GOT3 (cell line): ENCODE data around the gene ROBO2.

Source experiments
- DNase-seq: peaks from one replicate; lab custom pipeline; 2025; ENCODE audit warnings: mixed read lengths; lab: John Stamatoyannopoulos, UW

The ROBO2 gene

DNA sequence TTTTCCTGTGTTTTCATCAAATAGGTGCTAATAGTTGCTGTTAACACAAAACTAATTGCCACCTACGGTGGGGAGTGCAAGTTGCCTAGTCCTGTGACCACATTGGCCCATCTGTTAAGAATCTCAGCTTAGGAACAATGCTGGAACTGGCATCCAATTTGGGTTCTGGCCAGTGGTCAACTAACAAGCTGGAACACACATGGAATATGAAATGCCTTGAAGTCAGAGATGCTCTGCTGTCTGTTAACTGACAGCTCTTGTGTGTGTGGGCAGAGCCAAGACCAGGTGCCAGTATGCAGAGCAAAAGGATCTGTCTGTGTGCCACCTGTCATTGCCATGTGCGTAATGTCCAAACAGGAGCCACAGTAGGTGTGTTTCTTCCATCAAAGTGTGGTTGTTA, 460.8 kb downstream of the ROBO2 start:
- DNase-seq: no peak

- no peak for DNase-seq
These were observed 466.5 kb downstream of the ROBO2 start for GRCh38 chr3:77506384-77506783.

GRCh38 chr3:77513542-77513941, 473.6 kb downstream of the ROBO2 start:
- DNase-seq: no peak

DNA sequence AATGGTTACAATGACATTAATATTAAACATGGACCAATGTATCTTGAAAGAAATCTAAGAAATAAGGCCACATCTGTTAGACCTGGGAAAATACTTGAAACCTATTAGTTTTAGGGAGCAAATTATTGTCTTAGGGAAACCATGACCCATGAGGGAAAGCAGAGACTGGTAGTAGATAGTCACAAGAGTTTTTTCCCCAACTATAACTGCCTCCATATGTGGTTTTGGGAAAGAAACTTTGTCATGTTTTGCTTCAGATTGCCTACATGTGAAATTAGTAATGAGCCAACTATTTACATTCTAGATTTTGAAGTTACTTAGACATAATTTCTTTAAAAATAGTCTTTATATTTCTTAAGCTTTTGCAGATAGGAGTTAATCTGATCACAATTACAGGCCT, 474.9 kb downstream of the ROBO2 start:
- DNase-seq: no peak

DNA sequence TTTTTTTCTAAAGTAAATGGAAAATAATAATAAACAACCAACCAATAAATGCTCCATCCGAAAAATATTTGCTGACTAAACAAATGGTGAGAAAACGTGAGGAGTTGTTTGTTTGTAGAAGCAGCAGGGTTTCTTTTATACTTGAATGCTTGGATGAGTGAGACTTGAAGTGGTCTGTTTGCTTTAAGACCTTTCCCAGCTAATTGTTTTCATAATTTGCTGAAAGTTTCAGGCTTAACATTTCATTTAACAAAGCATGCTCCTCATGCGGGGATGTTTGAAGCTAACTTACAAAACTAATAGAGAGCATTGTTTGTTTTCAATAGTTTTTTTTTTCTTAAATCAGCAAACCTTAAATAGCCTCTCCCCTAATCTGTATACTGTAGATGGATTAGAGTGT, 484.6 kb downstream of the ROBO2 start:
- no peak for DNase-seq

GRCh38 chr3:77524946-77525682, 485.2 kb downstream of the ROBO2 start:
- DNase-seq: no peak

GRCh38 chr3:77526573-77527113, 486.7 kb downstream of the ROBO2 start:
- no peak for DNase-seq

- DNase-seq: no peak
These were observed 489.6 kb downstream of the ROBO2 start for GRCh38 chr3:77529522-77529921.

- no peak for DNase-seq
These were observed 491.0 kb downstream of the ROBO2 start for GRCh38 chr3:77530870-77531269.

- DNase-seq: no peak
These were observed 495.2 kb downstream of the ROBO2 start for GRCh38 chr3:77535116-77535515.

GRCh38 chr3:77536038-77536775, 496.3 kb downstream of the ROBO2 start:
- no peak for DNase-seq

GRCh38 chr3:77539014-77539413, 499.1 kb downstream of the ROBO2 start:
- no peak for DNase-seq

GRCh38 chr3:77539677-77540076, 499.8 kb downstream of the ROBO2 start:
- DNase-seq: no peak

GRCh38 chr3:77541203-77541922, 501.5 kb downstream of the ROBO2 start:
- no peak for DNase-seq

GRCh38 chr3:77546246-77546645, 506.3 kb downstream of the ROBO2 start:
- no peak for DNase-seq

GRCh38 chr3:77549034-77549433, 509.1 kb downstream of the ROBO2 start:
- no peak for DNase-seq

DNA sequence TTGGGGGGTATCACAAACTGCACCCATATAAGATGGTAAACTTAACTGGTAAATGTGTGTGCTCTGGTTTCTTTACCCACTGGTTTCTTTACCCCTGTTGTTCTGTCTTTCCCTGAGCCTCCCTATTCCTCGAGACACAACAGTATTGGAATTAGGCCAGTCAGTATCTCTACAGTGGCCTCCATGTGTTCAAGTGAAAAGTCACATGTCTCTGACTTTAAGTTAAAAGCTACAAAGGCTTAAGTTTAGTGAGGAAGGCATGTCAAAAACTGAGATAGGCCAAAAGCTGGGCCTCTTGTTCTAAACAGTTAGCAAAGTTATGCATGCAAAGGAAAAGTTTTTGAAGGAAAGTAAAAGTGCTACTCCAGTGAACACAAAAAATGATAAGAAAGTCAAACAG, 513.3 kb downstream of the ROBO2 start:
- no peak for DNase-seq

- DNase-seq: no peak
These were observed 522.2 kb downstream of the ROBO2 start for GRCh38 chr3:77562089-77562488.

- DNase-seq: no peak
These were observed 523.1 kb downstream of the ROBO2 start for GRCh38 chr3:77563012-77563411.

- DNase-seq: no peak
These were observed 526.2 kb downstream of the ROBO2 start for GRCh38 chr3:77566055-77566454.

GRCh38 chr3:77571971-77572715, 532.2 kb downstream of the ROBO2 start:
- DNase-seq: no peak

DNA sequence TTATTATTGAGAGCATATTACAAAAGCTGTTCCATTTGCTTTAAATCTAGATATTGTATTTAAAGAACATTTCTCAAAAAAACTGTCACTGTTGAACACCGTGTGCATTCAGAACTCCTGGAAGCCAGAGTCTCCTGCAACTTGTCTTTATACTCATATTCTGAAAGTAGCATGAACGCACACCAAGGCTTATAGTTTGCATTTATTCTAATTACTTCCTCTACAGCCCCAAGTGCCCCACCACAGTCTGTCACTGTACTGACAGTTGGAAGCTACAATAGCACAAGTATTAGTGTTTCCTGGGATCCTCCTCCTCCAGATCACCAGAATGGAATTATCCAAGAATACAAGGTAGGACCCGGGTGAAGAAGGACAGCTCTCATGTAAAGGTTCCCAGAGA, 537.4 kb downstream of the ROBO2 start:
- DNase-seq: no peak
